CD14-positive monocyte (primary cell): Measurements from ENCODE around the gene SMG7. TPM values are rescaled to one million over a fixed set of nuclear protein-coding genes. Genes with fewer than 3 reads are reported as not detected.

ENCODE experiments used
- DNase-seq, 3 donors: peaks; one replicate each; pipeline ENCODE4 v3.0.0-alpha.2; 2011 to 2022
- H2AFZ ChIP-seq: 2 replicates; pipeline ENCODE4 v1.6.0; 2012; ENCODE audit warnings: mild to moderate bottlenecking, low read depth, low read length, inconsistent platforms; ENCODE audit not compliant: insufficient read depth, poor library complexity, severe bottlenecking
- H3K27ac ChIP-seq, 2 donors: 1 replicate in 1 of 2; 2 replicates in 1 of 2; pipeline ENCODE4 v1.5.1; 2012 to 2013; ENCODE audit warnings: low read length in 2 of 2, control low read depth in 1 of 2, inconsistent platforms in 1 of 2, low read depth in 1 of 2, mild to moderate bottlenecking in 1 of 2
- H3K27me3 ChIP-seq, 2 donors: one replicate each; pipeline versions ENCODE4 v1.6.0 to v1.6.1; 2011 to 2013; ENCODE audit warnings: low read length in 2 of 2; ENCODE audit not compliant: control insufficient read depth in 2 of 2, insufficient read depth in 2 of 2
- H3K36me3 ChIP-seq, 2 donors: replicated peaks in 1 of 2; 1 replicate in 1 of 2; 2 replicates in 1 of 2; pipeline versions ENCODE4 v1.5.1 to v1.6.1; 2012 to 2013; ENCODE audit warnings: low read length in 2 of 2, control low read depth in 1 of 2, inconsistent platforms in 1 of 2, mild to moderate bottlenecking in 1 of 2; ENCODE audit not compliant: insufficient read depth in 2 of 2, control insufficient read depth in 1 of 2
- H3K4me1 ChIP-seq, 2 donors: 1 replicate in 1 of 2; 2 replicates in 1 of 2; pipeline versions ENCODE4 v1.5.1 to v1.6.1; 2012 to 2013; ENCODE audit warnings: low read length in 2 of 2, control low read depth in 1 of 2, inconsistent platforms in 1 of 2, mild to moderate bottlenecking in 1 of 2, moderate library complexity in 1 of 2; ENCODE audit not compliant: insufficient read depth in 2 of 2, control insufficient read depth in 1 of 2
- H3K4me2 ChIP-seq: replicated peaks from 2 replicates; pipeline ENCODE3; 2012; ENCODE audit warnings: low read length, moderate library complexity, mild to moderate bottlenecking; ENCODE audit not compliant: poor library complexity, severe bottlenecking; ENCODE audit errors: extremely low read depth
- H3K4me3 ChIP-seq, 3 experiments: fragments of 200-600 bp in 1 of 3; sonication (generic) in 1 of 3; replicated peaks in 1 of 3; 1 replicate in 2 of 3; 2 replicates in 1 of 3; pipeline ENCODE4 v1.5.1; 2011 to 2013; ENCODE audit warnings: low read length in 3 of 3, mild to moderate bottlenecking in 3 of 3, control low read depth in 2 of 3, low read depth in 2 of 3, inconsistent platforms in 1 of 3, moderate library complexity in 1 of 3
- H3K79me2 ChIP-seq: 2 replicates; pipeline ENCODE4 v1.6.0; 2012; ENCODE audit warnings: mild to moderate bottlenecking, control low read depth, inconsistent platforms, low read length, moderate library complexity; ENCODE audit not compliant: insufficient read depth
- H3K9ac ChIP-seq: 2 replicates; pipeline ENCODE4 v1.6.0; 2017; ENCODE audit warnings: low read length, mild to moderate bottlenecking; ENCODE audit not compliant: insufficient read depth, poor library complexity, severe bottlenecking
- H3K9me3 ChIP-seq, 2 donors: replicated peaks in 1 of 2; 1 replicate in 1 of 2; 2 replicates in 1 of 2; pipeline versions ENCODE4 v1.5.1 to v1.6.1; 2012 to 2013; ENCODE audit warnings: low read length in 2 of 2, control low read depth in 1 of 2; ENCODE audit not compliant: control insufficient read depth in 1 of 2, insufficient read depth in 1 of 2
- H4K20me1 ChIP-seq: 2 replicates; pipeline ENCODE4 v1.6.0; 2012; ENCODE audit warnings: mild to moderate bottlenecking, low read length, control low read depth, moderate library complexity; ENCODE audit not compliant: insufficient read depth
- H3K27ac Mint-ChIP-seq, 7 donors: one replicate each; pipeline ENCODE4 v1.8.0; 2020; ENCODE audit warnings: mild to moderate bottlenecking in 7 of 7, mixed read lengths in 7 of 7, moderate library complexity in 6 of 7, inconsistent platforms in 2 of 7
- H3K27me3 Mint-ChIP-seq, 3 donors: one replicate each; pipeline ENCODE4 v1.8.0; 2021 to 2022; ENCODE audit warnings: low read depth in 3 of 3, mild to moderate bottlenecking in 3 of 3, mixed read lengths in 3 of 3, moderate library complexity in 3 of 3, inconsistent platforms in 1 of 3
- H3K36me3 Mint-ChIP-seq, 2 donors: one replicate each; pipeline ENCODE4 v1.8.0; 2020; ENCODE audit warnings: mixed read lengths in 2 of 2, inconsistent platforms in 1 of 2, mild to moderate bottlenecking in 1 of 2
- H3K4me1 Mint-ChIP-seq: one replicate; pipeline ENCODE4 v1.8.0; 2020; ENCODE audit warnings: mild to moderate bottlenecking, mixed read lengths
- H3K4me3 Mint-ChIP-seq, 2 donors: one replicate each; pipeline ENCODE4 v1.8.0; 2020; ENCODE audit warnings: mild to moderate bottlenecking in 2 of 2, mixed read lengths in 2 of 2, moderate library complexity in 1 of 2
- H3K9me3 Mint-ChIP-seq, 7 donors: one replicate each; pipeline ENCODE4 v1.8.0; 2020 to 2022; ENCODE audit warnings: mixed read lengths in 7 of 7, mild to moderate bottlenecking in 6 of 7, moderate library complexity in 6 of 7, inconsistent platforms in 2 of 7
- WGBS: methylation state at CpG from one replicate; pipeline ENCODE4 v1.1.5; 2013; ENCODE audit warnings: missing lambda C conversion rate; ENCODE audit not compliant: insufficient coverage; 5-methylcytosine and 5-hydroxymethylcytosine counted together
- intact Hi-C, 2 donors: fragments of 100-400 bp; cut with micrococcal nuclease; formaldehyde crosslinking; loops; one replicate each; pipeline versions ENCODE4 v1.15.0 to v1.15.1; 2023
- polyA plus RNA-seq, 3 donors: library from polyadenylated mRNA; depleted of rRNA in 1 of 3; unstranded in 2 of 3; stranded (reverse) in 1 of 3; fragments of 300-500 nt in 2 of 3; fragments of >200 nt in 1 of 3; fragmentation: Illumina TruSeq in 2 of 3; gene quantifications; 1 replicate in 2 of 3; 2 replicates in 1 of 3; pipeline ENCODE4 v1.2.3, GENCODE V29; 2012 to 2021
- TF ChIP-seq, protein P1 (sequence below): fragments of 200-600 bp; IDR thresholded peaks from one replicate; pipeline ENCODE4 v1.8.0; 2022; ENCODE audit warnings: antibody characterized with exemption, mild to moderate bottlenecking

Gene SMG7
- polyA plus RNA-seq, 3 donors, result 11.5 to 31.3 (median 19.4) TPM

GRCh38 chr1:183569141-183569540 lies 96.8 kb downstream of the SMG7 start:
- intact Hi-C loops, result loop anchor here in 1 of 2 donors (5.0 to 10.0 kb wide), 2 partner anchors 53 to 94 kb away; partner anchors contain the start of gene SMG7
- Histone ChIP-seq H3K36me3 (peaks cover 93 to 97% of the 10 kb centered on the region in 2 donors), H3K79me2 (peaks cover 76% of the 10 kb centered on the region), H3K4me2 (peak overlapping the region; percentile 29), H3K4me3 (peak overlapping the region in 1 of 3 experiments; percentile 7), H3K27ac (peak overlapping the region; percentile 76 to 80), H3K9me3 (no peaks in the 10 kb centered on the region), H3K9ac (no peak overlapping the region), H3K4me1 (peaks cover 44 to 48% of the 10 kb centered on the region in 2 donors), H4K20me1 (peaks cover 100% of the 10 kb centered on the region), H2AFZ (no peak overlapping the region), H3K27me3 (no peaks in the 10 kb centered on the region)
- no peak for DNase-seq
- 83% methylated on average over 4 of the region's 4 CpGs for WGBS
- Mint-ChIP-seq H3K27ac (peak overlapping the region; percentile 91 to 98 (median 98)), H3K4me3 (no peak overlapping the region), H3K27me3 (no peaks in the 10 kb centered on the region), H3K9me3 (no peaks in the 10 kb centered on the region), H3K36me3 (peaks cover 90 to 97% of the 10 kb centered on the region in 2 donors), H3K4me1 (peaks cover 47% of the 10 kb centered on the region)
- TF ChIP-seq, protein P1, sequence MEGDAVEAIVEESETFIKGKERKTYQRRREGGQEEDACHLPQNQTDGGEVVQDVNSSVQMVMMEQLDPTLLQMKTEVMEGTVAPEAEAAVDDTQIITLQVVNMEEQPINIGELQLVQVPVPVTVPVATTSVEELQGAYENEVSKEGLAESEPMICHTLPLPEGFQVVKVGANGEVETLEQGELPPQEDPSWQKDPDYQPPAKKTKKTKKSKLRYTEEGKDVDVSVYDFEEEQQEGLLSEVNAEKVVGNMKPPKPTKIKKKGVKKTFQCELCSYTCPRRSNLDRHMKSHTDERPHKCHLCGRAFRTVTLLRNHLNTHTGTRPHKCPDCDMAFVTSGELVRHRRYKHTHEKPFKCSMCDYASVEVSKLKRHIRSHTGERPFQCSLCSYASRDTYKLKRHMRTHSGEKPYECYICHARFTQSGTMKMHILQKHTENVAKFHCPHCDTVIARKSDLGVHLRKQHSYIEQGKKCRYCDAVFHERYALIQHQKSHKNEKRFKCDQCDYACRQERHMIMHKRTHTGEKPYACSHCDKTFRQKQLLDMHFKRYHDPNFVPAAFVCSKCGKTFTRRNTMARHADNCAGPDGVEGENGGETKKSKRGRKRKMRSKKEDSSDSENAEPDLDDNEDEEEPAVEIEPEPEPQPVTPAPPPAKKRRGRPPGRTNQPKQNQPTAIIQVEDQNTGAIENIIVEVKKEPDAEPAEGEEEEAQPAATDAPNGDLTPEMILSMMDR, result no peak

DNA sequence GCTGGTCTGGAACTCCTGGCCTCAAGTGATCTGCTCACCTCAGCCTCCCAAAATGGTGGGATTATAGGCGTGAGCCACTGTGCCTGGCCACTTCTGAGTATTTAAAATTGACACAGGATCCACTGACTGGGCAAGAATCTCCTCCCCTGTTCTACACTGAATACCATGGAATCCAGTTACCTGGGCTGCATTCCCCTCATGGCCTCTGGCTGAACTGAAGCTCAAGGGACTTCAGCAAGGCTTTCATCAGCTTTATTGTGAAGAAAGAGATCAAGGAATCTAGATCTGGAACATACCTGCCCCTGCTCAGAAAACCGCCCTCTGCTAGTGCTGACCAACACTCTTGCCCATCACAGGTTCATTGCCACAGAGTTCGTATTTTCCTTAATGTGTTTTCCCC lies 97.5 kb downstream of the SMG7 start:
- H3K4me2 ChIP-seq, result no peak overlapping the region
- H3K9ac ChIP-seq, result no peak overlapping the region
- H4K20me1 ChIP-seq, result peaks cover 100% of the 10 kb centered on the region
- H3K36me3 Mint-ChIP-seq, result peaks cover 91 to 98% of the 10 kb centered on the region in 2 donors
- no peaks in the 10 kb centered on the region for H3K9me3 Mint-ChIP-seq
- intact Hi-C loops, result loop anchor here in 1 of 2 donors (5.0 to 10.0 kb wide), 2 partner anchors 52 to 95 kb away; partner anchors contain the start of gene SMG7
- H3K9me3 ChIP-seq, result no peaks in the 10 kb centered on the region
- 97% methylated on average over 3 of the region's 3 CpGs for WGBS
- TF ChIP-seq, protein P1, result no peak
- no peak overlapping the region for H2AFZ ChIP-seq
- peaks cover 93 to 97% of the 10 kb centered on the region in 2 donors for H3K36me3 ChIP-seq
- H3K27me3 ChIP-seq, result no peaks in the 10 kb centered on the region
- peaks cover 48% of the 10 kb centered on the region for H3K4me1 Mint-ChIP-seq
- H3K4me1 ChIP-seq, result peaks cover 44 to 48% of the 10 kb centered on the region in 2 donors
- peaks cover 77% of the 10 kb centered on the region for H3K79me2 ChIP-seq
- no peak for DNase-seq
- peak overlapping the region; percentile 72 to 94 (median 90) for H3K27ac Mint-ChIP-seq
- no peaks in the 10 kb centered on the region for H3K27me3 Mint-ChIP-seq
- no peak overlapping the region for H3K4me3 Mint-ChIP-seq
- H3K4me3 ChIP-seq, result no peak overlapping the region
- peak overlapping the region; percentile 76 to 80 for H3K27ac ChIP-seq
